Embryonic facial prominence (tissue), 1 donor: ENCODE data around the gene AFG3L2.
"Not testable (repeated sequence)": the region's sequence is repeated elsewhere in the genome, so short reads cannot be mapped to it uniquely, and the experiment has no call there.

ENCODE experiments used
- DNase-seq: peaks from one replicate; pipeline ENCODE4 v3.0.0-alpha.2; 2016; ENCODE audit errors: extremely low spot score

AFG3L2 gene

GRCh38 chr18:12376754-12377555, at the start of gene AFG3L2:
Gene AFG3L2, minus strand, starts transcription at chr18:12377227. Its CDS starts 145 bp downstream, at chr18:12377082.
- DNase-seq = peak; percentile 99

DNA sequence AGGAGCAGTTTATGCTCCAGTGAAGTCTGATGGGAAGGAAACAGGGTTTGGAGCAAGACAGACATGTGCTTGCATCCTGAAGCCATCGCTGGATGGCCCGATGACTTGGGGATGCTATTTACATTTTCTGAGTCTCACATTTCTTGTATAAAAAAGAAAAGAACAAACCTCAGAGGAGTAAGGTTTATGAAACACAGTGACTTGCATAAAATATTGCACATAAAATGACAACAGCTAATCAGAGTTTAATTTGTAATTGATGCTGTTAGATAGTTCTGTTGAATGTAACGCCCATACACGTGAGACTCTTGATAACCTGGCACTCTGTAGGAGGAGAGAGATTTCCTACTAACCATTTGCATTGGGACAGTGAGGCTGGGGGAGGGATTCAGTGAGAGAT, 47.2 kb upstream of the AFG3L2 start:
- DNase-seq = no peak

DNA sequence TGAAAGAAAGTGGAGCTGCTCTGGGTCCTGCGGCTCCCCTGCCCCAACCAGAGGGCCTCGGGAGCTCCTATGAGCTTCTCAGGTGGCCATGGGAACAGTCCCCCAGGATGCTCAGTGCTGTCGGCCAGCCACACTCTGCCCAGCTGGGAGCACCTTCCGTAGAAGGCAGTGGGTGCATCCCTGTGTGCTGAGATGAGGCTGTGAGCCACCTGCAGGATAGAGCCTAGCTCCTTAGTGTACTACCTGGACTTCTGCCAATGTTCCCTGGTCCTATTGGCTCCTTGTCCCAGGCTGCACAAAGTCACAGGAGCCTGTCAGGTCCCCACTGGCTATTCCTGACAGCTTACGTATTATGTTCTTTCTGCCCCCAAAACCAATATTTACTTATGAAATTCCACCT, 46.8 kb upstream of the AFG3L2 start:
- DNase-seq = no peak

GRCh38 chr18:12423393-12423792, 46.4 kb upstream of the AFG3L2 start:
- DNase-seq = no peak

- no peak for DNase-seq
Observed at GRCh38 chr18:12422936-12423335, 45.9 kb upstream of the AFG3L2 start.

DNA sequence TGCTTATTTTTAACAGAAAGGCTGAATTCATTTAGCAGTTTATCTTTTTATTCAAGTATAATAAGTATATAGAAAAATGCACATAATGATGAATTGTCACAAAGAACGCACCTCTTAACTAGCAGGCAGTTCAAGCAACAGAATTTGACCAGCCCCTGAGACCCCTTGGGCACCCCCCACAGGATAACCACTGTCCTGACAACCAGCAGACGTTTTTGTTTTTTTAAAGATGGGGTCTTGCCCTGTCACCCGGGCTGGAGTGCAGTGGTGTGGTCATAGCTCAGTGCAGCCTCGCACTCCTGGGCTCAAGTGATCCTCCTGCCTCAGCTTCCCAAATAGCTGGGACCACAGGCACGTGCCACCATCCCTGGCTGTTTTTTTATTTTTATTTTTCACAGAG, 44.7 kb upstream of the AFG3L2 start:
- no peak for DNase-seq

- no peak for DNase-seq
Observed at GRCh38 chr18:12420821-12421421, 43.9 kb upstream of the AFG3L2 start.

DNA sequence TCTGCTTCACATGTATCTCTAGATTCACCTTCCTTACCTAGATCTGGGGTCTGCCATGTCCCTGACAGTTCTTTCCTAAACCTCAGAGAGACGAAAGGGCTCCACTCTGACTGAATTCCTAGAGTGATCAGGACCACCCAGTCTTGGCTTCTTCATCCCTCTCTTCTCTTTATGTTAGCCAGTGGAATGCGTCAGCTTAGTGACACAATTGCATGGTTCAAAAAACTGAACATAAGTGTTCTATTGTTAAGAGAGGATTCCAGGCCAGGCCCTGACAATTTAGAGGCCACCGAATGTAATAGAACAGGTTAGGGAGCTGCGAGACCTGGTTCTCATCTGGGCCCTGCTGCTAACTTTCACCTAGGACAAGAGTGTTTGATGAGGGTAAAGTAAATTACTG, 40.7 kb upstream of the AFG3L2 start:
- no peak for DNase-seq

- no peak for DNase-seq
Observed at GRCh38 chr18:12416098-12416729, 39.2 kb upstream of the AFG3L2 start.

GRCh38 chr18:12411456-12411855, 34.4 kb upstream of the AFG3L2 start:
- no peak for DNase-seq

- DNase-seq = not testable (repeated sequence)
Observed at GRCh38 chr18:12410747-12411146, 33.7 kb upstream of the AFG3L2 start.

DNA sequence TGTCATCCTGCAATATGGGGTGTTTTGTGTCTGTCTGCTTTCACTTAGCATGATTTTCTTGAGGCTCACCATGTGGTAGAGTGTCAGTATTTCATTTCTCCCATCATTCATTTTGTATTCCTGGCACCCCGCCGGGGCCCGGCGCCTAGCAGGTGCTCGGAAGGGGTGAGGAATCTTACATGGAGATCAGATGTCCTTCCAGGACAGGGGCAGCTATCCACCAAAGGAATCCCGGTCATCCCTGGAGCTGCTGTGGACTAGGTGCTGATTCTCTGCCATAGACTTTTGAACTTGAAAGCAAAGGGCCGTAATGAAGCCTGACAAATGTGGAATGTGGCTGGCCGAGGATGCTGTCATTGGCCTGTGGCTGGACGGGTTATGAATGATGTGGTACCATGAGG, 33.1 kb upstream of the AFG3L2 start:
- no peak for DNase-seq

GRCh38 chr18:12409469-12409868, 32.4 kb upstream of the AFG3L2 start:
- DNase-seq = no peak

- no peak for DNase-seq
Observed at GRCh38 chr18:12408247-12408869, 31.3 kb upstream of the AFG3L2 start.

DNA sequence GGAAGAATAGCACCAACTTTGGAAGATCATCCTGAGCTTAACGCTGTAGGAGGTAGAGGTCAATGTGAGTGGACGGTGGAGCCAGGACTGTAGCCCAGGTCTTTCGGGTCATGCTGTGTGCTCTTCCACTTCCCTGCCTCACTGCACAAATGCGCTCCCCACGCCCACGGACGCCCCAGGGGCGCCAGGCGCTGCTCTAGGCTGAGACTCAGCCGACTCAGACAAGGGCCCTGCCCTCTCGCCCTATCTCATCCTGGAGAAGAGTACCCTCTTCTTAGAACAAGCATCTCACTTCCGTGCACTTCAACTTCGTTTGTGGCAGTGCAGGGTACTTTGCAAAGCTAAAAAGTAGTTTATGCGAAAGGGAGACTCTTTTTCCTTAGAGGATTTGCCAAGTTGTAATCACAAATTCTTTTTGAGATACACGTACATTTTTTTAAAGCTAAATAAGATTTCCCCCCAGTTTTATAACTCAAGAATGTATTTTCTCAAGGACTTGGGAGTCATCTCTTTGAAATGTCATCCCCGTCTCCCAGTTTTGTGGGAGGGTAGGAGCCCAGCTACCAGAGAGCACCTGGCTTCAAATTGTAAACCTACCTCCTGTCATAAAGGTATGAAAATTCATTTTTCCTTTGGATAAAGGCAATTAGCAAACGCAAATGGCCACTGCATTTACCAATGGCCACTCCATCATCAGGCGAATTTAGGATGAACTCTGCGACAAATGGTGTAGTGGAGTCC, 29.5 kb upstream of the AFG3L2 start:
- no peak for DNase-seq

GRCh38 chr18:12405066-12405465, 28.0 kb upstream of the AFG3L2 start:
- DNase-seq = no peak

- no peak for DNase-seq
Observed at GRCh38 chr18:12403601-12404506, 26.8 kb upstream of the AFG3L2 start.

DNA sequence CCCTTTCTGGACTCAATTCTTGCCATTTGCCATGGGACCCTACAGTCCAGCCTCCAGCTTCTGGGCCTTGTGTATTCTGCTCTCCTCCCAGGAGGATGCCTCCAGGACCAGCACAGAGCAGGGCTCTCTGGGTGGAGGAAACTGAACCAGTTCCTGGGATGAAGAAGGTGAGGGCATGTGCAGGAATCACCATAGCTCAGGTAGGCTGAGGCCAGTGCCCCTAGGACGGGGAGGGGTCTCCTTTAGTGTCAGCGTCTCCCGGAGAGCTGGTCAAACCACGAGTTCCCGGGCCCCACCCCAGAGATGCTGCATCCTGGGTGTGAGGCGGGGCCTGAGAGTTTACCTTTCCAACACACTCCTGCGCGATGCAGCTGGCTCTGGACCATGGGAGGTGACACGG, 24.9 kb upstream of the AFG3L2 start:
- no peak for DNase-seq

GRCh38 chr18:12399231-12399630, 22.2 kb upstream of the AFG3L2 start:
- DNase-seq = no peak

GRCh38 chr18:12398625-12399024, 21.6 kb upstream of the AFG3L2 start:
- DNase-seq = no peak

GRCh38 chr18:12397793-12398192, 20.8 kb upstream of the AFG3L2 start:
- DNase-seq = no peak
